ENCODE results near the gene LEFTY1. TPM values are rescaled to one million over a fixed set of nuclear protein-coding genes. Genes with fewer than 3 reads are reported as not detected.

Gene LEFTY1
- total RNA-seq, 2 donors from 2014 or later: not detected

DNA sequence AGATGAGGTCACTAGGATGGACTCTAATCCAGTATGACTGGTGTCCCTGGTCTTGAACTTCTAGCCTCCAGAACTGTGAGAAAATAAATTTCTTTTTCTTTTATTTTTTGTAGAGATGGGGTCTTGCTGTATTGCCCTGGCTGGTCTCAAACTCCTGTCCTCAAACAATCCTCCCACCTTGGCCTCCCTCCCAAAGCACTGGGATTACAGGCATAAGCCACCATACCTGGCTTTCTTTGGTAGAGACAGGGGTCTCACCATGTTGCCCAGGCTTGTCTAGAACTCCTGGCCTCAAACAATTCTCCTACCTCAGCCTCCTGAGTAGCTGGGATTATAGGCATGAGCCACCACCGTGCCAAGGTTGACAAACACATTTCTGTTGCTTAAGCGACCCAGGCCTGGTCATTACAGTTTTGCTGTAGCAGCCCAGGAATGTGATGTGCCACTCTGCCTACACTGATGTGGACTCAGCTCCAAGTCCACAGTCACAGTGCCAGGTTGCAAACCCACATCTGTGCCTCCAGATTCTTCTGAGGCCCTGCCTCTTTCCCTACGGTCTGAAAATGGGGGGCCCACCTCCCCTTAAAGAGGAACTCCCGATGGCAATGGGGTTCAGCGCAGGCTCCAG is 19.2 kb upstream of the LEFTY1 start:
- peaks cover 0 to 3% of the 10 kb centered on the region in 2 donors for H3K4me1 Mint-ChIP-seq (ENCODE audit: low read depth in 2 of 2)
- H3K27ac Mint-ChIP-seq: no peak overlapping the region
- no peak overlapping the region for H3K4me3 Mint-ChIP-seq
- ATAC-seq (no peak), DNase-seq (ENCODE audit: low spot score) (no peak)
- no peaks in the 10 kb centered on the region for H3K36me3 Mint-ChIP-seq
- H3K9me3 Mint-ChIP-seq: no peaks in the 10 kb centered on the region
- H3K27me3 Mint-ChIP-seq: no peaks in the 10 kb centered on the region

DNA sequence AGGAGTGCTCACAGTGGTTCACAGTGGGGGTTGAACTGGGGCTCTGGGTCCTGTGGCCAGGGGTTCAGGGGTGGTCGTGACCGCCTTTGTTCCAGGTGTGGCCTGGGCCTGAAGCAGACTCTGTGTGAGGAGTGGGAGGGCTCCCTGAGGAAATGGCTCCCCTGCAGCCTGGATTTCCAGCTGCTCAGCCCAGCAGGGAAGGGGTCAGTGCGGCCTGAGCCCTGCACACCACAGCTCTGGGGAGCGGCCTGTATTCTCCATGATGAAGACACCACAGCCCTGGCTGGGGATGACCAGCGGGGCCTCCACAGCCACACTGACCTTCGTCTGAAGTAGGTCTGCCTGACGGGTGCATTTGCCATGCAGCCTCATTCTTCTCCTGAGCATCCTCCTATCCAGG is 18.4 kb upstream of the LEFTY1 start:
- no peak for ATAC-seq
- no peaks in the 10 kb centered on the region for H3K9me3 Mint-ChIP-seq
- no peaks in the 10 kb centered on the region for H3K36me3 Mint-ChIP-seq
- H3K27ac Mint-ChIP-seq: no peak overlapping the region
- no peak for DNase-seq (ENCODE audit: low spot score)
- peaks cover 0 to 3% of the 10 kb centered on the region in 2 donors for H3K4me1 Mint-ChIP-seq (ENCODE audit: low read depth in 2 of 2)
- no peak overlapping the region for H3K4me3 Mint-ChIP-seq
- H3K27me3 Mint-ChIP-seq: no peaks in the 10 kb centered on the region

DNA sequence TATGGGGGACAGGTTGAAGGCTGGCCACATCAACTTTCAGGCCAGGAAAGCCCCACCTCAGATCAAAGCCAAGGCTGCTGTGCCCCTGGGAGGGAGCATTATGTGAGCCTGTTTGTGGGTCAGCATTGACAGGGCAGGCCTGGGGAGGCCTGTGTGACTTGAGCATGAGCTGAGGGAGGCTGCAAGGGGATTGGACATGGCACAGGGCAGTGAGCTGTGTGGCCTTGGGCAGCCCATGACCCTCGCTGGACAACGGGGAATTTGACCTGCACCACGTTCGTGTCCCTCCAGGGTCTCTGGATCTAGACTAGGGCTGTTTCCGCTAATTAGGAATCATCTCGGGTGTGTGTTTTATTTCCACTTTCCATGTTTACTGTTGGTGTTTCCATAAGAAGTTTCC is 17.5 kb upstream of the LEFTY1 start:
- Mint-ChIP-seq H3K27me3 (no peaks in the 10 kb centered on the region), H3K27ac (no peak overlapping the region), H3K4me3 (no peak overlapping the region)

DNA sequence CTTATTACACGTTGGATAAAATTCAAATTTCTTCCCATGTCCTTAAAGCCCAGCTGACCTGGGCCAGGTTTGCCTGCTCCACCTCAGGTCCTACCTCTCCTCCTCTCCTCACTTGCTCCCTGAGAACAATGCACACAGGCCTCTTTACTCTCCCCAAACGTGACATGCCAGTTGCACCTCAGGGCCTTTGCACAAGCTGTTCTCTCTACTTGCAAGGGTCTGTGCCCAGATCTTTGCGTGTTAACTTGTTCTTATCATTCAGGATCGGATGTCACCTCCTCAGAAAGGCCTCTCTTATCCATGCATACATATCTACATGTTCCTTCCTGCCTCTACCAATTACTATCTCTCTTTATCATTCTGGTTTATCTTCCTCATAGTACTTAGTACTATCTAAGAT is 14.7 kb upstream of the LEFTY1 start:
- H3K36me3 Mint-ChIP-seq: no peaks in the 10 kb centered on the region
- no peak overlapping the region for H3K4me3 Mint-ChIP-seq
- H3K9me3 Mint-ChIP-seq: no peaks in the 10 kb centered on the region
- ATAC-seq: no peak
- H3K27me3 Mint-ChIP-seq: peaks cover 0 to 3% of the 10 kb centered on the region in 2 donors
- no peak overlapping the region for H3K27ac Mint-ChIP-seq
- no peak for DNase-seq (ENCODE audit: low spot score)
- peaks cover 0 to 7% of the 10 kb centered on the region in 2 donors for H3K4me1 Mint-ChIP-seq (ENCODE audit: low read depth in 2 of 2)

More for the DNA sequence above, 17.5 kb upstream of the LEFTY1 start:
- Mint-ChIP-seq H3K36me3 (no peaks in the 10 kb centered on the region), H3K9me3 (no peaks in the 10 kb centered on the region), H3K4me1 (ENCODE audit: low read depth in 2 of 2) (no peaks in the 10 kb centered on the region)
- ATAC-seq: no peak
- no peak for DNase-seq (ENCODE audit: low spot score)

DNA sequence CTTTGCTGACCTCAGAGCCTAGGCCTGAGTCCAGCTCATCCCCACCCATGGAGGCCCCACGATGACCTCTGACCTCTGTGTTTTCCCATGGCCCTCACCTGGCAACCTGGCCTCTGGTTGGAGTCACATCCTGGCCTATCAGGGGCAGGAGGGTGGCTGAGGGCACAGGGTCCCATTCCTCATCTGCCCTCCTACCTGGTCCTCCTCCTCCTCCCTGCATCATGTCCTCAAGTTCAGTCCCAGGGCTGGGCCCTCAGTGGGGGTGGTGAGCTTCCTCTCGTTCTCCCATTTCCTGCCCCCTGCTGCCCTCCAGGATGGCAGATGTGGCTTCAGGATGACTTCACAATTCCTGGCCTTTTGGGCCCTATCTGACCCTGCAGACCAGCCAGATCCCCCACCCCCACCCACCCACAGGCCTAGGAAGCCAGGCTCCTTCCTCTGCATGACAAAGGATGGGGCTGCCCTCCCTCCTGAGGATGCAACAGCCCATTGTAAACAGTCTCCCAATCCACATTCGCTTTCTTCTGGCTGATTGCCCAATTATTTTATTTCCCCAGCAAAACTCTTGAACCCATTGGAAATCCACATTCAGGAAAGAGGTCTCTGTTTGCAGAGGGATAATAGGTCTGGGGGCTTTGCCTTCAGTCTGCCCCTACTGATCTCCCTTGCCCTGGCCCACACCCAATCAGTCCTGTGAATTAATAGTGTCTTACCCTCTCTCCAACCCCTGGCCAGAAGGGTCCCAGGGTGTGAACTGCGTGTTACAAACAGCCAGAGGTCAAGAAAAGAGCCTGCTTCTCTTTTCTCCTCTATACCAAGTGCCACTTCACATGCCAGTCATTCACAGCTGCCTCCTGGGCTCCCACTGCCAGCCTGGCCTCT is 10.3 kb upstream of the LEFTY1 start:
- Mint-ChIP-seq H3K36me3 (no peaks in the 10 kb centered on the region), H3K27me3 (peaks cover 0 to 3% of the 10 kb centered on the region in 2 donors), H3K27ac (peak overlapping the region in 1 of 2 donors; percentile 60), H3K4me1 (ENCODE audit: low read depth in 2 of 2) (peaks cover 18 to 25% of the 10 kb centered on the region in 2 donors), H3K4me3 (no peak overlapping the region), H3K9me3 (no peaks in the 10 kb centered on the region)
- no peak for ATAC-seq
- DNase-seq (ENCODE audit: low spot score): no peak

DNA sequence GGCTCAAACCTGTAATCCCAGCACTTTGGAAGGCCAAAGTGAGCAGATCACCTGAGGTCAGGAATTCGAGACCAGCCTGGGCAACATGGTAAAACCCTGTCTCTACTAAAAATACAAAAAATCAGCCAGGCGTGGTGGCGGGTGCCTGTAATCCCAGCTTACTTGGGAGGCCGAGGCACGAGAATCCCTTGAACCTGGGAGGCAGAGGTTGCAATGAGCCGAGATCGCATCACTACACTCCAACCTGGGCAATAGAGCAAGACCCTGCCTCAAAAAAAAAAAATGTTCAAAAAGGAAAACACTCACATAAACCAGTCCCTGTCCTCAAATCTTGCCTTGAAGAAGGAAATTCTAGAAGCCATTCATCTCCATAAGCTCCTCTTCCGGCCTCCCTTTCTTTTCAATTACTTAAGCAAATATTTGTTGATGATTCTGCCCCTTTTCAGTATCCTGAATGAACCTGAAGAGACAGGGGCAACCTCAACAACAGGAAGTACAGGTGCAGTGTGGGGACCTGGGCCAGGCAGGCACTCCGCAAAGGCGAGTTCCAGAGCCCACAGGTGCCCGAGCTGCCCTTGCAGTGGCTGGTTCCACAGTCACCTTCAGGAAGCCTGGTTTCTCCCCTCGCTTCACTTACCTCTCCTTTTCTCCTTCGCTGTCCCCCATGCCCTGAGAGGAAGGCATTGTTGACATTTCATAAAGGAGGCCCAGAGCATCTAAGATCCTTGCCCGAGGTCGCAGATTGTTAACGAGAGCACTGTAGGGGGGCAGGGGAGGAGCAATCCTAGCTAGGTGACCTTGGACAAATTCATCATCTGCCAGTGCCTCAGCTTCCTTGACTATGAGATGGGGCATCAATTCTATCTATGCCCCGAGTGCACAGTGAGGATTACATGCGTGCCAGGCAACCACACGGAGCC is 8.9 kb upstream of the LEFTY1 start:
- peak overlapping the region; percentile 52 to 70 for H3K27ac Mint-ChIP-seq
- H3K9me3 Mint-ChIP-seq: no peaks in the 10 kb centered on the region
- DNase-seq (ENCODE audit: low spot score) (no peak), ATAC-seq (no peak)
- H3K36me3 Mint-ChIP-seq: no peaks in the 10 kb centered on the region
- peaks cover 18 to 25% of the 10 kb centered on the region in 2 donors for H3K4me1 Mint-ChIP-seq (ENCODE audit: low read depth in 2 of 2)
- peaks cover 0 to 3% of the 10 kb centered on the region in 2 donors for H3K27me3 Mint-ChIP-seq
- H3K4me3 Mint-ChIP-seq: peak overlapping the region; percentile 44

DNA sequence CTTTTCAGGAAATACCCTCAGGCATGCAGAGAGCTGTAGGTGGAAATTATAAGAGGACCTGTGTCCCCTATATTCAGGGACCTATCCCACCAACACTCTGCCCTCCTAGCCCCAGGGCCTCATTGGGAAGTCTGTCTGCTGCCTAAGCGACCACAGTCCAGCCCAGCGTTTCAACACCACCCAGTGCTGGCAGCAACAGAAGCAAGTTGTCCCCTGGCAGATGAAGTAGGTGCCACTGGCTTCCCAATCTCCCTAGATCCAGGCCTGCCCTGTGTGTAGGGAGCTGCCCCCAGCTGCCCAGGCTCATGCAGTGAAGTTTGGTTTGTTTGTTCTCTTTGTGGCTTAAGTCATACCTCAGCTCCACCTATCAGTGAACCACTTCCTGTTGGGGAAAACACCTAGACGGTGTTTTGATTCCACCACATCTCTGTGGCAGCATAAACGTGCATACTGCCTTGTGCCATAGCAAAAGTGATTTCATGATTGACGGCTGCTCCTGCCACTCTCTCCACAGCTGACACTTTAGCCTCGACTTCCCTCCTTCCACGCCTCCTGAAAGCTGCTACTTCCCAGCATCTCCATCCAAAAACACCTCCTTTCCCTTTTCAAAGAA is 8.1 kb upstream of the LEFTY1 start:
- ATAC-seq (peak; percentile 95 to 96), DNase-seq (ENCODE audit: low spot score) (peak; percentile 77)
- Mint-ChIP-seq H3K27me3 (peaks cover 0 to 3% of the 10 kb centered on the region in 2 donors), H3K9me3 (no peaks in the 10 kb centered on the region), H3K4me1 (ENCODE audit: low read depth in 2 of 2) (peaks cover 18 to 25% of the 10 kb centered on the region in 2 donors), H3K36me3 (no peaks in the 10 kb centered on the region), H3K27ac (peak overlapping the region; percentile 52 to 70), H3K4me3 (peak overlapping the region; percentile 44)

DNA sequence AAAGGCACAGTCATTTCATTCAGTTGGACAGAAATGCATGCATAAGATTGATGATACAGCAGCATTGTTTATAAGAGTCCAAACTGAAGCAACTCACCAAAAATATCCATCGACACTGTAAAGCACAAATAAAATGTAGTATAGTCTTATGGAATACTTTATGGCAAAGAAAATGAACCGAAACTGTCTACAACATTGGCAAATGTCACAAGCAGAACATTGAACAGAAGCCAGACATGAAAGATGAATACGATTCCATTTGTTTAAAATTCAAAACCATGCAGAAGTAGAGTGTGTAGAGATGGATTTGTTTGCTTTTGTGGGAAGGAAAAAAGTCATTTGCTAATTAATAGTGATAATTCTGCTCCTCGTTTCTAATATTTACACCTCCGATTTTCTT is 7.5 kb upstream of the LEFTY1 start:
- H3K4me3 Mint-ChIP-seq: peak overlapping the region; percentile 44
- DNase-seq (ENCODE audit: low spot score) (no peak), ATAC-seq (no peak)
- H3K36me3 Mint-ChIP-seq: no peaks in the 10 kb centered on the region
- peaks cover 0 to 3% of the 10 kb centered on the region in 2 donors for H3K27me3 Mint-ChIP-seq
- no peaks in the 10 kb centered on the region for H3K9me3 Mint-ChIP-seq
- peaks cover 18 to 25% of the 10 kb centered on the region in 2 donors for H3K4me1 Mint-ChIP-seq (ENCODE audit: low read depth in 2 of 2)
- peak overlapping the region in 1 of 2 donors; percentile 52 for H3K27ac Mint-ChIP-seq

DNA sequence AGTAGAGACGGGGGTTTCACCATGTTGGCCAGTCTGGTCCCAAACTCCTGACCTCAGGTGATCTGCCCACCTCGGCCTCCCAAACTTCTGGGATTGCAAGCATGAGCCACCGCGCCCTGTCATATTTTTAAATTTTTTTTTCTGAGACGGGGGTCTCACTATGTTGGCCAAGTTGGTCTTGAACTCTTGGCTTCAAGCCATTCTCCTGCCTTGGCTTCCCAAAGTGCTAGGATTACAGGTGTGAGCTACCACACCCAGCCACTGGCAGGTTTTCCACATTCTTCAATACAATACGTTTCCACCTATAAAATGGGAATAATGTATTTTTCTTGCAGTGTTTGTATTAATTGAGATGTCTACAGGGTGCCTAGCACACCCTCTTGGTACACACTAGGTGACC is 3.4 kb upstream of the LEFTY1 start:
- ATAC-seq: no peak
- Mint-ChIP-seq H3K4me1 (ENCODE audit: low read depth in 2 of 2) (peaks cover 9 to 11% of the 10 kb centered on the region in 2 donors), H3K27ac (no peak overlapping the region), H3K27me3 (peaks cover 0 to 4% of the 10 kb centered on the region in 2 donors), H3K36me3 (no peaks in the 10 kb centered on the region), H3K4me3 (no peak overlapping the region), H3K9me3 (no peaks in the 10 kb centered on the region)
- no peak for DNase-seq (ENCODE audit: low spot score)

DNA sequence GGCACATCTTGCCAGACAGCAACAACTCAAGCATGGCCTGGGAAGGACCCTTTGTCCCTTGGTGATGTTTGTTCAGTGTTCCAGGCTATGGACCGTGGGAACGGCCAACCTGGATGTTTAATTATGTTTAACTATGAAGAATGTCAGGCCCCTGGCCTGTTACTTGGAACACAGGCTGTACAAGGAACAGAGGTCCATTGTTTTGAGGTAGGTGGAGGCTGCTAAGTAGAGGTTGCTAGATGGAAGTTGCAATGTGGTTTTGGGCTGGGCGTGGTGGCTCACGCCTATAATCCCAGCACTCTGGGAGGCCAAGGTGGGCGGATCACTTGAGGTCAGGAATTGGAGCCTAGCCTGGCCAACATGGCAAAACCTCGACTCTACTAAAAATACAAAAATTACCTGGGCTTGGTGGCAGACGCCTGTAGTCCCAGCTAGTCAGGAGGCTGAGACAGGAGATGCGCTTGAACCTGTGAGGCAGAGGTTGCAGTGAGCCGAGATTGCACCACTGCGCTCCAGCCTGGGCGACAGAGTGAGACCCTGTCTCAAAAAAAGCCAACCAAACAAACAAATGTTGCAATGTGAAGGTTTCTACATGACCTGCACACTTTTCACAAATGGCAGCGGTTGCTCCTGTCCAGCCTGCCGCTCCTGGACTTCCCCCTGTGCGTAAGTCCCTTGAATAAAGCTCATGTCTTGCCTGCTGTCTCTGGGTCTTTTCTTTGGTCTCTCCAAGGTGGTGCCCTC is 2.5 kb upstream of the LEFTY1 start:
- no peak overlapping the region for H3K27ac Mint-ChIP-seq
- no peak overlapping the region for H3K4me3 Mint-ChIP-seq
- no peaks in the 10 kb centered on the region for H3K36me3 Mint-ChIP-seq

DNA sequence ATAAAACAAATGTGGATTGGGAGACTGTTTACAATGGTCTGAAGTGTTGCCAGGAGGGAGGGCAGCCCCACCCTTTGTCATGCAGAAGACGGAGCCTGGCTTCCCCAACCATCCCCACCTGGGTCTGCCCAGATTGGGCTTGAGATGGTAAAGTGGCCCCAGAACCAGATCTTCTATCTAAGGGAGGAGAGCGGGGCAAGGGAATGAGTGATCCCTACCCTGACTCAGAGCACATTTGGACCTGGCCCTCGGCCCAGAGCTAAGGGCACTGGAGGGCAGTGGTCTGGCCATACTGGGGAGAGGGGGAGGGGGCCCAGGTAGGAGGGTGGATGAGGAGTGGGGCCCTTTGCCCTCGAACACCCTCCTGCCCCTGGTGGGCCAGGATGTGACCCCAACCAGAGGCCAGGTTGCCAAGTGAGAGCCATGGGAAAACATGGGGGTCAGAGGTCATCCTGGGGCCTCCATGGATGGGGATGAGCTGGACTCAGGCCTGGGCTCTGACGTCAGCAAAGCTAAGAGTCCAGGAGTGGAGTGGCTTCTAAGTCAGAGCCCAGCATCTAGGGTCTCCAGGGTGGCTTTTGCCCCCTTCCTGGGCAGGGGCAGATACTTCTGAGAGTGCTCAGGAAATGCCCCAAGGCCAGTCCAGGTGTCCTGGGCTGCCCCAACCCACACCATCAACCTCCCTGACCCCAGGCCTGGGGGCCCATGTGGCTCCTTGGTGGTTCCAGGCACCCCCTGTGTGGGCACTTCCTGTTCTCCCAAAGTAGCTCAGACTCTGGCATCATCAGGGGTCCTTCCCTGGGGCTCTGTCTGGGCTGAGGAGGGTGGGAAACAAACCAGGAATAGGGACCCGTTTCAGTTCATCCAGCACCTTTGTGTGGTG is 1.6 kb upstream of the LEFTY1 start:
- ATAC-seq: no peak

More for the DNA sequence above, 2.5 kb upstream of the LEFTY1 start:
- H3K9me3 Mint-ChIP-seq: no peaks in the 10 kb centered on the region
- H3K27me3 Mint-ChIP-seq: peaks cover 0 to 4% of the 10 kb centered on the region in 2 donors
- peaks cover under 1 to 1% of the 10 kb centered on the region in 2 donors for H3K4me1 Mint-ChIP-seq (ENCODE audit: low read depth in 2 of 2)
- no peak for DNase-seq (ENCODE audit: low spot score)
- no peak for ATAC-seq

DNA sequence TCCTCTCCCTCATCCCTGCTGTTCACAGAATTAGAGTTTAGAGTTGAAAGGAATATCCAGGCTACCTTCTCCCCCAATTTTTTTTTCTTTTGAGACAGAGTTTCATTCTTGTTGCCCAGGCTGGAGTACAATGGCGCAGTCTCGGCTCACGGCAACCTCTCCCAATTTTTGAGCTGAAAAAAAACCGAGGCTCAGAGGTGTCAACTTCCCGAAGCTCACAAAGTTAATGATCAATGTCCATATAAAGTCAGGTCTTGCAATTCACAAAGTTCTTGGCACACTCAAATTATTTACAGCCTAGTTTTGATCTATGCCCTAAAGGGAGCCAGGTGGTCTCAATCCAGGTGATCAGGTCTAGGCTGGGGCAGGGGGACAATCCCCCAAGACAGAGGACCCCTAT is 797 bp upstream of the LEFTY1 start:
- DNase-seq (ENCODE audit: low spot score) (no peak), ATAC-seq (no peak)
- Mint-ChIP-seq H3K4me1 (ENCODE audit: low read depth in 2 of 2) (no peaks in the 10 kb centered on the region), H3K27me3 (peaks cover 0 to 4% of the 10 kb centered on the region in 2 donors), H3K27ac (no peak overlapping the region), H3K9me3 (no peaks in the 10 kb centered on the region), H3K4me3 (no peak overlapping the region), H3K36me3 (no peaks in the 10 kb centered on the region)

More for the DNA sequence above, 1.6 kb upstream of the LEFTY1 start:
- no peak overlapping the region for H3K27ac Mint-ChIP-seq
- no peak for DNase-seq (ENCODE audit: low spot score)
- peaks cover 0 to 4% of the 10 kb centered on the region in 2 donors for H3K27me3 Mint-ChIP-seq
- no peak overlapping the region for H3K4me3 Mint-ChIP-seq
- H3K4me1 Mint-ChIP-seq (ENCODE audit: low read depth in 2 of 2): no peaks in the 10 kb centered on the region
- H3K36me3 Mint-ChIP-seq: no peaks in the 10 kb centered on the region
- H3K9me3 Mint-ChIP-seq: no peaks in the 10 kb centered on the region
